ENCODE measurements around the gene FUT4.
"Not testable (repeated sequence)": the region's sequence is repeated elsewhere in the genome, so short reads cannot be mapped to it uniquely, and the experiment has no call there.

Gene FUT4, protein sequence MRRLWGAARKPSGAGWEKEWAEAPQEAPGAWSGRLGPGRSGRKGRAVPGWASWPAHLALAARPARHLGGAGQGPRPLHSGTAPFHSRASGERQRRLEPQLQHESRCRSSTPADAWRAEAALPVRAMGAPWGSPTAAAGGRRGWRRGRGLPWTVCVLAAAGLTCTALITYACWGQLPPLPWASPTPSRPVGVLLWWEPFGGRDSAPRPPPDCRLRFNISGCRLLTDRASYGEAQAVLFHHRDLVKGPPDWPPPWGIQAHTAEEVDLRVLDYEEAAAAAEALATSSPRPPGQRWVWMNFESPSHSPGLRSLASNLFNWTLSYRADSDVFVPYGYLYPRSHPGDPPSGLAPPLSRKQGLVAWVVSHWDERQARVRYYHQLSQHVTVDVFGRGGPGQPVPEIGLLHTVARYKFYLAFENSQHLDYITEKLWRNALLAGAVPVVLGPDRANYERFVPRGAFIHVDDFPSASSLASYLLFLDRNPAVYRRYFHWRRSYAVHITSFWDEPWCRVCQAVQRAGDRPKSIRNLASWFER

DNA sequence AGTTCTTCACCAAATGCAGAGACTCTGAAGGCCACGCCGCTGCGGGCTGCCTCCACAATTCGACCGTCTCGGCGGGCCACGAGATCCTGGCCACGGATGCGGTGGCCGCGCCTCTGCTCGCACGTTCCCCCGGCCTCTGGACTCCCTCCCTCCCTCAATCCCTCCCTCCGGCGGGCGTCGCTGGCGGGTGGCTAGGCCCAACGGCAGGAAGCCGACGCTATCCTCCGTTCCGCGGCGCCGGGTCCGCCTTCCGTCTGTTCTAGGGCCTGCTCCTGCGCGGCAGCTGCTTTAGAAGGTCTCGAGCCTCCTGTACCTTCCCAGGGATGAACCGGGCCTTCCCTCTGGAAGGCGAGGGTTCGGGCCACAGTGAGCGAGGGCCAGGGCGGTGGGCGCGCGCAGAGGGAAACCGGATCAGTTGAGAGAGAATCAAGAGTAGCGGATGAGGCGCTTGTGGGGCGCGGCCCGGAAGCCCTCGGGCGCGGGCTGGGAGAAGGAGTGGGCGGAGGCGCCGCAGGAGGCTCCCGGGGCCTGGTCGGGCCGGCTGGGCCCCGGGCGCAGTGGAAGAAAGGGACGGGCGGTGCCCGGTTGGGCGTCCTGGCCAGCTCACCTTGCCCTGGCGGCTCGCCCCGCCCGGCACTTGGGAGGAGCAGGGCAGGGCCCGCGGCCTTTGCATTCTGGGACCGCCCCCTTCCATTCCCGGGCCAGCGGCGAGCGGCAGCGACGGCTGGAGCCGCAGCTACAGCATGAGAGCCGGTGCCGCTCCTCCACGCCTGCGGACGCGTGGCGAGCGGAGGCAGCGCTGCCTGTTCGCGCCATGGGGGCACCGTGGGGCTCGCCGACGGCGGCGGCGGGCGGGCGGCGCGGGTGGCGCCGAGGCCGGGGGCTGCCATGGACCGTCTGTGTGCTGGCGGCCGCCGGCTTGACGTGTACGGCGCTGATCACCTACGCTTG, at the start of gene FUT4:
Gene FUT4, plus strand, starts transcription at position 227 of the 951 bp plus-strand sequence. Its CDS starts 213 bp downstream, at position 440.
- peak; percentile 59 to 75 for DNase-seq

DNA sequence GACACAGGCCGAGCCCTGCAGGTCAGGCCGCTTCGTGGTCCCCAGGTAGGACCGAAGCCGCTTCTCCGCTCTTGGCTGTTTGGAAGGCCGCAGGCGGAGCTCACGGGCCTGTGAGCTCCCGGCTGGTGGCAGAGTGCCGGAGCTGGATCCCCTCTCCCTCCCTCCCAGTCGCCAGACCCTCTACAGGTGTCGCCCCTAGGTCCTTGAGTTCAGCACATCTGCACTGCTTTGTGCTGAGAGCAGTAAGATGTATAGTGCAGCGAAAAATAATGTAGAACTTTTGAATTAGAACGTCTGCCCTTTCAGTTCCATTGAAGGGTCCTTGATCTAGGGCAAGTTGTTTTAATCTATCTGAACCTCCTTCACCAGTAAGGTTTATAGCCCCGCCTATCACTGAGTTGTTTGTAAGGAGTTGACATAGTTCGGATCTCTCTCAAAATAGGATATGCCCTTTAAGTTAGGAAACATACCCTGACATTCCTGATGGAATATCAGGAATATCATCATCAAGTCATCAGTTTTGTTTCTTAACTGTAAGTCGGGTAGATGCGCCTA, 49.5 kb upstream of the FUT4 start:
- no peak for DNase-seq

DNA sequence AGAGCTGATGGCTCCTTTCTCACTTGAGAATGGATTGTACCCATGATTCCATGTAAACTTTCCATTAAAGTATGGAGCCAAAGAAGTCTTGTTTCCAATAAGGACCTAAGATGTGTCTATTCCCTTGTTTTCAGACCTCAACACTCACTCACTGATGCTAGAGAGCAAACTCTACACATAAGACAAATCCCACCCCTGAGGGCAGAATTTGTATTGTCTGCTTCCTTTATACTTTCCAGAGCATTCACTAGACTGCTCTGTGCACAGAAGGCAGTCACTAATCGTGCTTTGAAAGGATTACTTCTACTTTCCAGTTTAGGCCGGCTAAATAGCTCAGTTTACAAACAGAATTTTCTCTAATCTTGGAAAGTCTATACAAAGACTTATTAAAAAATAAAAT, 43.5 kb upstream of the FUT4 start:
- DNase-seq, result no peak

DNA sequence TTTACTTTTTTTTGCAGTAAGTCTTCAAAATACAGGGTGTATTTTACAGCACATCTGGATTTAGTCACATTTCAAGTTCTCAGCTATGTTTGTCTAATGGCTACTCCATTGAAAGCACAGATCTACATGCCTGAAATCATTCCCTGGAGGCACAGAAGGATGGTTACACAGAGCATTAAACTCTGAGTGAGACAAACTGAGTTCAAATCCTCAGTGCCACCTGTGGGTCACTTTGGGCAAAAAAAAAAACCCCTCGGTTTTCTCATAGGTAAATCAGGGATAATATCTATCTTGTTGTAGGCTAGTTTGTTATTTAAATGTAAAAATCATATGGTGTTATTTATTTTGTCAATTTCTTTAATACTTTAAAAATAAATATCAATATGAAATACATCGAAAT, 42.2 kb upstream of the FUT4 start:
- DNase-seq, result no peak

DNA sequence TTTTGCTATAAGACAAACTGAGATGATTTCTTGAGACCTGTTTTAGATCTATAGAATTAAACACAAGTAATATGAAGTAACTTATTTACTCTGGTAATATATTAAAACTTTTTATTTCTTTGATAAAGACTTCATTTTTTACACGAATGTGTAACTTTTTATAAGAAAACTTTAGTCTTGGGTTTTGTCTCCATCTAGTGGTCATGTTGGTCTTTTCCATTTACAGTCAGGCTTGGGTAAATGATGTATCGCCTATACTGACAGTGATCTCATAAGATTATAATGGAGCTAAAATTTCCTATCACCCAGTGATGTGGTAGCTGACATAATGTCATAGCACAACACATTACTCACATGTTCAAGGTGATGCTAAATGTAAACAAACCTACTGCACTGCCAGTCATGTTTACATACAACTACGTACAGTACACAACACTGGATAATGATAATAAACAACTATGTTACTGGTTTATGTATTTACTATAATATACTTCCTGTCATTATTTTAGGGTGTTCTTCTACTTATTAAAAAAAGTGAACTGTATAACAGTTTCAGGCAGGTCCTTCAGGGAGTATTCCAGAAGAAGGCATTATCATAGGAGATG, 38.9 kb upstream of the FUT4 start:
- peak; percentile 12 to 38 for DNase-seq

DNA sequence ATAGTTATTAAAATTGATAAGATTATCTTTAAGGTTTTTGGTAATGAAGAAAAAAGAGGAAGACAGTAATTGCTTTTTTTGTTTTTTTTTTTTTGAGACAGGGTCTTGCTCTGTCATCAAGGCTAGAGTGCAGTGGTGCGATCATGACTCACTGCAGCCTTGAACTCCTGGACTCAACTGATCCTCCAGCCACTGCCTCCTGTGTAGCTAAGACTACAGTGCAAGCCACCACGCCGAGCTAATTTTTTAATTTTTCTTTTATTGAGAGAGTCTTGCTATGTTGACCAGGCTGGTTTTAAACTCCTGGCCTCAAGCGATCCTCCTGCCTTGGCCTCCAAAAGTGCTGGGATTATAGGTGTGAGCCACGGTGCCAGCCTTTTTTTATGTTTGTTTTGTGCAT, 37.2 kb upstream of the FUT4 start:
- DNase-seq, result not testable (repeated sequence)

DNA sequence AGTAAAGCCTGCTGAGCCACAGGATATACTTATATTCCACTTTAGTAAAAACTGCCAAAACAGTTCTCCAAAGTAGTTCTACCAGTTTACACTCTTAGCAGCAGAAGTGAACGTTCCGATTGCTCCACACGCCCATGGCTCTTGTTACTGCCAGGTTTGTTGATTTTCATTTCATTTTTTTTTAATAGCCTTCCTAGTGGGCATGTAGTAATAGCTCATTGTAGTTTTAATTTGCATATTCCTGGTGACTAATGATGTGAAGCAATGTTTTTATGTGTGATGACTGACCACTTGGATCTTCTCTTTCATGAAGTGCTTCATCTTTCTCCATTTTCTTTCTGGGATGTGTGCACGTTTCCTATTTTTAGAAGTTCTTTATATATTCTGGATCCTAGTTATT, 36.2 kb upstream of the FUT4 start:
- no peak for DNase-seq

DNA sequence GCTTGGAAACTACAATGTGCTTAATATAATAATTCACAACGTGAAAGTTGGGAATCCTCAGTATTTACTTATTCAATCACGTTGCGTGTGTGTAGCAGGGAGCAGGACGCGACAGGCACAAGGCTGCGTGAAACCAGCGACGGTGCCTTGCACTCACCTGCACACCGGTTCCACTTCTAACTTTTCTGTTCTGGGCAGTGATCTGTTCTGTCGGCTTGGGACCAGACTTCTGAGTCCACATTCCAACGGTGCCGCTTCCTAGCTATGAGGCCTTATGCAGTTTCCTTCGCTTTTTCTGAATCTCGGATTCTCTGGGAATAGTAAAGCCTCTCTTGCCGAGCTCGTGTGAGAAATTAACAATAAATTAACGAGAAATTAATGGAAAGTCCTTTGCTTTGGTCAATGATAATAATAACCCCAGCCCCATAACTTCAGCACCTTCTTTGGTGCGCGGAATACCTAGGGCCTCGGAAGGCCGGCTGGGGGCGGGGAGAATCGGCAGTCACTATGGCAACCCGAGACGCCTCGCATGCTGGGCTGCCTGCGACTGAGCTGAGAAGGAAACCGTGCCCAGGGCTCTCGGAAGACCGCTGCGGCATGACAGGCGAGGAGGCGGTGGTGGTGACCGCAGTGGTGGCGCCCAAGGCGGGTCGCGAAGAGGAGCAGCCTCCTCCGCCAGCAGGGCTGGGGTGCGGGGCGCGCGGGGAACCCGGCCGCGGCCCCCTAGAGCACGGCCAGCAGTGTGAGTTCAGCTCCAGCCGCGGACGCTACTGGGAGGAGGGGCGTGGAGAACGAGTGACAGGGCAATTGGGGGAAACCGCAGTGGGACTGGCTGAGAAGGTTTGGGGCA, 31.6 kb upstream of the FUT4 start, which contains the start of gene C11orf97:
Gene C11orf97, plus strand, starts transcription at position 530 of the 850 bp plus-strand sequence. Its CDS starts 68 bp downstream, at position 598.
- DNase-seq, result peak in 1 of 2 experiments; percentile 17

DNA sequence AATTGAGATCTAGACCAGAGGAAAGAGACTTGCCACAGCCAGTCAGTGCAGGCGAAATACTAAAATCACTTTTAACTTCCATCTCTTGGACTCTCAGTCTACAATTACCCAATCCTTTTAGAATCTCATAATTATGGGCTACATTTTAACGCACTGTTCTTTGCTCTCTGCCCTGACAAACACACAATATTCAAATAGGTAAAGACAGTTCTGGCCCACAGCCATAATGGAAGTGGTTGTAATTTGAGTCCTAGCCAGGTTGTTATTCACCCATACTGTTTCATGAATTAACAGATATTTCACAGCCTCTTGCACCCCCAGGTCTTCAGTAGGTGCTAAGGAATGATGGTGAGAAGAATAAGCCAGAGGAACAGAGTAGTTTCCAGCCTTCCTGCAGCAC, 30.6 kb upstream of the FUT4 start:
- no peak for DNase-seq

DNA sequence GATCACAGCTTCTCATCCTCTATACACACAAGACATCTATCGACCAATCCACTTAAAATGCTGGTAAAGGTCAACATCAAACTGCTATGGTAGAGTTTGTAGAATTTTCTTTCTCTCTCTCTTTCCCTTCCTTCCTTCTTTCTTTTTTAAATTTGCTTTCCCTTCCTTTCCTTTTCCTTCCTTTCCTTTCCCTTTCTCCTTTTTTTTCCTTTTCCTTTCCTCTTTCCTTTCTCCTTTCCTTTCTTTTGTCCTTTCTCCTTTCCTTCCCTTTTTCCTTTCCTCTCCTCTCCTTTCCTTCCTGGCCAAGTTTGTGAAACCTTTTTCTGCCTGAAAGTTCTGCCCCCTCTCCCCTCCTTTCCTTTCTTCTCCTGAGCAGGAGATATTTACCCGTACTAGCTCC, 28.3 kb upstream of the FUT4 start:
- DNase-seq, result no peak

DNA sequence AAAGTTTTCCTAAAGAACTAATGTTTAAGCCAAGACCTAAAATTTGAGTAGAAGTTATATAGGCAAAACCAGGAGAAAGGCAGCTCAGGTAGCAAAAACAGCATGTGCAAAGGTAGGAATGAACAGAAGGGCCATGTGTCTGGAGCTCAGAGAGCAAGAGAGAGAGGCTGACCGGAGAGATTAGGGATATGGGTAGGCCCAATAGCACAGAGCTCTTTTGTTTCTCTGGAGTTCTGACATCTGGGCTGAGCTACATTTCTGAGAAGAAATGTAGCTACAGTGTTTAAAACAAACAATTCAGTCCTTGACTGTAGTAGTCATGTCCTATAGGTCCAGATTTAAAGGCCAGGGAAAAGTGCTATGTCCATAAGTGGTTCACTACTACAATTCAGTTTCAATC, 27.0 kb upstream of the FUT4 start:
- DNase-seq, result no peak

DNA sequence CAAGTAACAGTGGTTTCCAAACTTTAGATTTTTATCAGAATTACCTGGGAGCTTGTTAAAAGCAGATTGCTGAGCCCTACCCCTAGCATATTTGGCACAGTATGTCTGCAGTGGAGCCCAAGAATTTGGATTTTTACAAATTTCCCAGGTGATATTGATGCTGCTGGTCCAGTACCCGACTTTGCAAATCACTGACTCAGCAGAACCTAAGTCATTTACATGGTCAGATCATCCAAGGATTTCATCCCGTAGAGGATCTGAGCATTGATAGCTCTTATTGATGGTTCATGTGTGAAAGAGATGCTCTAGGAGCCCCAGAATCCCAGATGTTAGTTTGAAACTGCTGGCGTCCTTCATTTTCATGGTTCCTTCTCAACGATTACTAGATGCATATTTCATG, 25.4 kb upstream of the FUT4 start:
- no peak for DNase-seq

DNA sequence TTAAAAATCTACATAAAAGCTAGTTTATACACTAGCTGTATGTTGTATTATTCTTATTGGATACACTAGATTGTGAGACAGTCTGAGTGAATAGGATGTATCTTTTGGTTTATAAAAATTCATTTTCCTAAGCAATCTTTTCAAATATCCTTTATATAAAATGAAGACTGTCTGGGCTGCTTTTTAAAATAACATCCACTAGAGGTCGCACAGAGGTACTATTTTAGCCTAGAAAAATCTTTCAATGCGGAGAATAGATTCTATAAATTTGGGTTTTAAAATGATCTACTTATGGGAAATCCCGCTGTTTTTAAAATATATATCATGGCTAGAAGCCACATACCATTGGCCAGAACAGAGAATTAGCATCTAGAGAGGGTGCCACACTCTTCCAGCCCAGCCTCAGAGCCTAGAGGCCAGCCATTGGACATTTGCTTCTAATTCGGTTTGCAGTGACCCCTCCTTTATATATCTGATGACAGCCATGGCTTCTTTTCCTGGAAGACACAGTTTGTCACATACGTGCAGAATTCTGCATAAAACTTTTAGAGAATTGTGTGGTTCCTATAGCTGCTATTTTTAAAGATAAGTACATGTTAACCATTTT, 24.1 kb upstream of the FUT4 start:
- DNase-seq, result no peak

DNA sequence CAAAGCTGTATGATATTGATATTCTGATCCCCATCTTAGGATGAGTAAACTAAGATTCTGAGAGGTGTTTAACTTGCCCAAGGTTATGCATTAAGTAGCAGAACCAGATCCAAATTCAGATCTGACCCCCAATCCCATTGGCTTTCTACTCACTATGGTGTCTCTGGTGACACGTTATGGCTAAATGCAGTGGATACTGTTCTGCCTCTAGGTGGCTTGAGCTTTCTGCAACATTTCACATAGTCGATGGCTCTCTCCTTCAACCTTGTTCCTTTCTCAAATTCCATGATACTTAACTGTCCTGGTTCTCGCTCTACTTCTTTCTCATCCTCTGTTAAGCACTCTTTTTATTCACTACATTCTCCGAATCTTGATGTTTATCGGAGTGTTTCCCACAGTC, 22.0 kb upstream of the FUT4 start:
- DNase-seq, result no peak

DNA sequence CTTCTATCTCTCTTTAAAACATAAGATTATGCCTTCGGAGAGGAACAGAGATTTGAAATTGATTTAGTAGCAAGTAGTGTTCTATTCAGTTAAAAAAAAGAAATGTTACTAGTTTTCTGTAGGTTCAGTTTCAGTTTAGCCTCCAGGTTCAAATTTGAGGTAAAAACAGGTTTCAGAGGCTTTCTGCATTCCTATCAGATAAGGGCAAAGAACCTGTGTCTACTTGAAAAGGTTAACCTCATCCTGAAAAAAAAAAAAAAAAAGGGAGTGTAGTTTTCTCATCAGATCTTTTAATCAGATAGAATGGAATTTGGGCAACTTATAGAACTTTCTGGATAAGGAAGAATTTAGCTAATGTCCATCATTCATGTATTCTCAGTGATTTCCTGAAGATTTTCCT, 19.4 kb upstream of the FUT4 start:
- no peak for DNase-seq

DNA sequence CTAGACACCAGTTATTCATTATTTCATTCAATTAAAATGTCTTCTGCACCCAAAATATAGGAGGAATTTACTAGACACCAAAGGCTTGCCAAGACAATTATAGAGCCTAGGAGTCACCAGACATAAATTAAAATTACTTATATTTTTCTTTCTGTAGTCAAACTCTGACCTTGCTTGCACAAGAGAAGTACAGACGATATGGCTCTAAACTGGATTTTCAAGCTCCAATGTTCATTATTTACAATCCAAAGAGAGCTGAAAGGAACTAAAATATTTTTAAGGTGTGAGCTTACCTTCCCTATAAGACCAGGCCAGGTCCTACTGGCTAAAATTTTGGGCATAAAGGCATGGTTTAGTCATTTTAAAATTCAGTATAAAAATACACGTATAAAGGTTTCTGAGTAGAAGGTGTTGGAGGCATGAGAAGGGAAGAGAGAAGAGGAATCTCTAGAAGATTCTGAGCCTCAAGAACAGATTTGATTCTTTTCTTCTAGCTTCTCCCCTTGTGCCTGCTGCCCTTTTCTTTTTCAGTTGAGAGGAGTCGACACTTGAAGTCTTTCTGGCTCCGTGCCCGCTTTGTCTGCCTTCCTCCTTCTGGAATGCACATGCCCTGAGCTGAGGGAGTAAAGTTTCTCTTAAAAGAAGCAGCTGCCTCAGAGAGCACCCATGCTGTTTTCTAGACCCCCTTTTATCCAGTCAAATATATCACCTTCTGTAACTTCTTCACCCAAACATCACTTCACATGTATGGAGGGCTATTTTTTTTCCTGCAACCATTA, 18.0 kb upstream of the FUT4 start:
- no peak for DNase-seq

DNA sequence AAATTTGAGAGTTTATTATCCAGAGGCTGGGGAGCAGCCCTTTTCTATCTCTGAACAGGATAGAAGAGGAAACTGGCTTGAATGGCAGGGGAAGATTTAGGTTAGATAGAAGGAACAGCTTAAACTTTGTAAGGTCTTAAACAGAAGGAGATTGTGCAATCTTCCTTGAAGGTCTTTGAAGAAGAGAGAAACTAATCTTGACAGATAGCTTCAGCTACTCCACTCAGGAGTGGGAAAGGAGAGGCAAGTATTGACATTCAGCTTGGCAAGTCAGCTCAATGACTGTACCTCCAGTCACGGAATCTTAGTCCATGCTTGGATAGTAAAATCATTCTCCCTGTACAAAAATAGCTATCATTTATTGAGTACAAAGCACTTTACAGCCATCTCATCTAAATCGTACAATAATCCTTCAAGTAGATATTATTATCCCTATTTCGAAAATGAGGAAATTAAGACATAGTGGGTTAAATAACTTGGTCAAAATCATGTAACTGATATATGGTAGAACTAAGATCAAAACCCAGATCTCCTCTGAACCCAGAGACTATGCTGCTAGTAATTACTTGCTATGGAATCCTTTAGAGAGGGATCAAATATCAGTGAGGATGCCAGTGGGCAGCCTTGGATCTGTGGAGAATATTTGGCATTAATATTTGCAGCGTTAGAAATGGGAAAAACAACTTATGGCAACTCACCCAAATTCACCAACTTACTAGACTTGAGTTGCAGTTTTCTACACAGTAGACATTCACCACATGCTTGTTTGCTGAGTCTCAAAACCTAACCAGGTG, 16.9 kb upstream of the FUT4 start:
- no peak for DNase-seq

DNA sequence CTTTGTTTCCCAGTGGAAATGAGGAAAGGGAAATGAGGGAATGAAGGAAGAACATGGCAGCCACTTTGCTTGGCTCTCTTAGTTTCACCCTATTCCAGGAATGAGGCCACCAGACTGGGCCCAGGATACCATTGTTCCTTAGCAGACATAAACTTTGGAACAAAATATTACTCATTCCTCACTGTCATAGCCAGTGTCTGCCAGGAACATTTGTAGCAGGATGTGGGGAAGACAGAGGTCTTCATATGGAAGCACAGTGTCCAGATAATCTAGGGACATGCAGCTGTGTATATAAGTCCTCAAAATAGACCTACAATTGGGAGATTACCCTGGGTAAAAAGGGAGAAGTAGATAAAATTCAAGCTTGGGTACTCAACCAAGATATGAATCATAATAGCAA, 15.2 kb upstream of the FUT4 start:
- no peak for DNase-seq

DNA sequence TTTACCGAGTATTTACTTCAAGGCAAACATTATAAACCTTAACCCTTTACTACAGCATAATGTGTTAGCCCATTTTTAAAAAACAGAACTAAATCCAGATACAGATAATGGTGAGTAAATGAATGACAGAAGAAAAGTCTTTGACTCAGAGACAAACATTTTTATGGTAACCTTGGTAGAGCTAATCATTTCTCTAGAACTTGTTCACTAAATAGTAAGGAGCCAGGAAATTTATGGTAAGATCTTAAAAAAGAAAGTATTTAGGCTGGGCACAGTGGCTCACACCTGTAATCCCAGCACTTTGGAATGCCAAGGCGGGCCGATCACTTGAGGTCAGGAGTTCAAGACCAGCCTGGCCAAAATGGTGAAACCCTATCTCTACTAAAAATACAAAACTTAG, 11.5 kb upstream of the FUT4 start:
- DNase-seq, result no peak

DNA sequence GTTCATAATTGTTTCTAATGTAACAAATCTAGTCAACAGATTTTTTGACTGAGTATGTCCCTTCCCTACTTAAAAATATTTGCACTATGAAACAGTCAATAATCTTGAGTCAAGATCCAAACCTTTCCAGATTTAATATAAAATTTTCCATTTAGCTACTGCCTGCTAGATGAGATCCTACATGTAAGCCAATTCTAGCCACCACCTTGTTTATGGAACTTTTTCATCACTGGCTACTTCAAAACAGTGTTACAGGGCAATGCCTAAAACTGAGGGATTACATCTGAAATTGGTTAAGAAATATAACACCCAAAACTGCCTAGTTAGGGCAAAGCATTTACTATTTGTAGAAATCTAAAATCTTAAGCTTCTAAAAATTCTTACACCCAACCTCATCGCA, 10.5 kb upstream of the FUT4 start:
- DNase-seq, result no peak
